ENCODE data around the gene SPTAN1. TPM values are rescaled to one million over a fixed set of nuclear protein-coding genes. Genes with fewer than 3 reads are reported as not detected.
"Not testable (repeated sequence)": the region's sequence is repeated elsewhere in the genome, so short reads cannot be mapped to it uniquely, and the experiment has no call there.

SPTAN1 gene
- total and polyA plus RNA-seq, 2 of the 4 experiments (the other 2 are of a cell fraction): 275 to 327 TPM

GRCh38 chr9:128503415-128503825, 49.0 kb upstream of the SPTAN1 start:
- POLR2A ChIA-PET (ENCODE audit: unreplicated experiment); CTCF ChIA-PET; dilution Hi-C loops (cut with HindIII; ENCODE audit: low sequenced_read_pairs, unreplicated experiment); H3K18ac ChIP-seq (ENCODE audit: low read depth, low read length); H4K91ac ChIP-seq (ENCODE audit: insufficient read depth, low read depth, low read length); intact Hi-C loops (cut with micrococcal nuclease); H3K9me3 ChIP-seq (ENCODE audit: control insufficient read depth, insufficient read depth, low read length); H3K4me1 ChIP-seq (ENCODE audit: control insufficient read depth, insufficient read depth, low read length); ATAC-seq (ENCODE audit: low read depth); H2AK5ac ChIP-seq (ENCODE audit: low read depth, low read length); H3K4me3 ChIP-seq (ENCODE audit: insufficient read depth, low read depth, low read length); H4K5ac ChIP-seq (ENCODE audit: low read depth, low read length); BruUV-seq (replicated peaks); H2AK9ac ChIP-seq (replicated peaks; ENCODE audit: low read depth, low read length, poor library complexity); H3K23ac ChIP-seq (ENCODE audit: low read depth, low read length); H2BK15ac ChIP-seq (ENCODE audit: low read depth, low read length); H3K9ac ChIP-seq (ENCODE audit: low read depth, low read length); H3K9me1 ChIP-seq (ENCODE audit: insufficient read depth, low read length); in situ Hi-C loops (cut with MboI; ENCODE audit: low sequenced_read_pairs); DNase-seq; H3K56ac ChIP-seq (ENCODE audit: extremely low read depth, insufficient read depth, low read length); H3K4me2 ChIP-seq (ENCODE audit: low read depth, low read length); H2BK120ac ChIP-seq (ENCODE audit: low read depth, low read length); H3K14ac ChIP-seq (replicated peaks; ENCODE audit: low read depth, low read length); H3K27ac ChIP-seq (ENCODE audit: insufficient read depth, low read length); H4K20me1 ChIP-seq (ENCODE audit: insufficient read depth, low read length); H3K27me3 ChIP-seq (ENCODE audit: control insufficient read depth, insufficient read depth, low read length); H3K4ac ChIP-seq (ENCODE audit: low read depth, low read length); H2BK5ac ChIP-seq (ENCODE audit: low read depth, low read length, poor library complexity, severe bottlenecking); H2BK20ac ChIP-seq (ENCODE audit: low read depth, low read length): not testable (repeated sequence)
- Histone ChIP-seq H4K8ac (ENCODE audit: low read depth in 2 of 2, low read length in 2 of 2) (peak overlapping the region in 1 of 2 experiments; percentile 82; a peak in 2 of 4 replicates), H3K36me3 (ENCODE audit: control insufficient read depth, insufficient read depth, low read length) (peaks cover 11% of the 10 kb centered on the region), H3K79me1 (ENCODE audit: low read depth in 1 of 2, low read length in 2 of 2) (peaks cover 22 to 29% of the 10 kb centered on the region in 2 experiments), H2AFZ (replicated peaks; ENCODE audit: low read length, poor library complexity) (peak overlapping the region; percentile 85)
- 54% methylated on average over 9 of the region's 14 CpGs; no CpG with 5 or more reads in 1 of the 2 experiments for WGBS, 2 experiments (ENCODE audit: extremely low coverage in 2 of 2, insufficient read length in 1 of 2)
